Neural cell (in vitro differentiated cells): ENCODE measurements around the gene CTNNA2.

Source experiments
- EP300 ChIP-seq: fragments of 450-650 bp; conservative IDR thresholded peaks from 2 replicates; pipeline ENCODE4 v1.6.1; 2014; ENCODE audit warnings: antibody characterized with exemption, mild to moderate bottlenecking, moderate library complexity; ENCODE audit not compliant: poor library complexity, severe bottlenecking
- EZH2 ChIP-seq: fragments of 200-600, 300-800 bp; shearing (Covaris generic), sonication (generic); IDR thresholded peaks from 2 replicates; pipeline ENCODE4 v1.6.1; 2014; ENCODE audit warnings: antibody characterized with exemption, low read length, borderline replicate concordance, mild to moderate bottlenecking; ENCODE audit not compliant: insufficient read depth, poor library complexity, severe bottlenecking
- POLR2AphosphoS5 ChIP-seq: IDR thresholded peaks from 2 replicates; pipeline ENCODE4 v1.6.1; 2012
- RAD21 ChIP-seq: fragments of 450-650 bp; conservative IDR thresholded peaks from 2 replicates; pipeline ENCODE4 v1.6.1; 2014; ENCODE audit warnings: antibody characterized with exemption, mild to moderate bottlenecking, moderate library complexity
- SMC3 ChIP-seq: fragments of 450-650 bp; conservative IDR thresholded peaks from 2 replicates; pipeline ENCODE4 v1.6.1; 2014; ENCODE audit warnings: antibody characterized with exemption, mild to moderate bottlenecking, moderate library complexity; ENCODE audit not compliant: poor library complexity
- TAF1 ChIP-seq: IDR thresholded peaks from 2 replicates; pipeline ENCODE4 v1.6.1; 2012; ENCODE audit warnings: low read depth
- TF ChIP-seq, protein P1 (sequence below): fragments of 450-650 bp; IDR thresholded peaks from 2 replicates; pipeline ENCODE4 v1.5.1; 2014; ENCODE audit warnings: antibody characterized with exemption, mild to moderate bottlenecking, moderate library complexity; ENCODE audit not compliant: poor library complexity, severe bottlenecking
- TF ChIP-seq, protein P2 (sequence below): IDR thresholded peaks from 2 replicates; pipeline ENCODE4 v1.6.1; 2012; ENCODE audit warnings: borderline replicate concordance

- TF ChIP-seq, protein P1, sequence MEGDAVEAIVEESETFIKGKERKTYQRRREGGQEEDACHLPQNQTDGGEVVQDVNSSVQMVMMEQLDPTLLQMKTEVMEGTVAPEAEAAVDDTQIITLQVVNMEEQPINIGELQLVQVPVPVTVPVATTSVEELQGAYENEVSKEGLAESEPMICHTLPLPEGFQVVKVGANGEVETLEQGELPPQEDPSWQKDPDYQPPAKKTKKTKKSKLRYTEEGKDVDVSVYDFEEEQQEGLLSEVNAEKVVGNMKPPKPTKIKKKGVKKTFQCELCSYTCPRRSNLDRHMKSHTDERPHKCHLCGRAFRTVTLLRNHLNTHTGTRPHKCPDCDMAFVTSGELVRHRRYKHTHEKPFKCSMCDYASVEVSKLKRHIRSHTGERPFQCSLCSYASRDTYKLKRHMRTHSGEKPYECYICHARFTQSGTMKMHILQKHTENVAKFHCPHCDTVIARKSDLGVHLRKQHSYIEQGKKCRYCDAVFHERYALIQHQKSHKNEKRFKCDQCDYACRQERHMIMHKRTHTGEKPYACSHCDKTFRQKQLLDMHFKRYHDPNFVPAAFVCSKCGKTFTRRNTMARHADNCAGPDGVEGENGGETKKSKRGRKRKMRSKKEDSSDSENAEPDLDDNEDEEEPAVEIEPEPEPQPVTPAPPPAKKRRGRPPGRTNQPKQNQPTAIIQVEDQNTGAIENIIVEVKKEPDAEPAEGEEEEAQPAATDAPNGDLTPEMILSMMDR: no peak
- TF ChIP-seq TAF1 (no peak), RAD21 (no peak), EP300 (no peak), SMC3 (no peak), EZH2 (no peak), POLR2AphosphoS5 (no peak)
- TF ChIP-seq, protein P2, sequence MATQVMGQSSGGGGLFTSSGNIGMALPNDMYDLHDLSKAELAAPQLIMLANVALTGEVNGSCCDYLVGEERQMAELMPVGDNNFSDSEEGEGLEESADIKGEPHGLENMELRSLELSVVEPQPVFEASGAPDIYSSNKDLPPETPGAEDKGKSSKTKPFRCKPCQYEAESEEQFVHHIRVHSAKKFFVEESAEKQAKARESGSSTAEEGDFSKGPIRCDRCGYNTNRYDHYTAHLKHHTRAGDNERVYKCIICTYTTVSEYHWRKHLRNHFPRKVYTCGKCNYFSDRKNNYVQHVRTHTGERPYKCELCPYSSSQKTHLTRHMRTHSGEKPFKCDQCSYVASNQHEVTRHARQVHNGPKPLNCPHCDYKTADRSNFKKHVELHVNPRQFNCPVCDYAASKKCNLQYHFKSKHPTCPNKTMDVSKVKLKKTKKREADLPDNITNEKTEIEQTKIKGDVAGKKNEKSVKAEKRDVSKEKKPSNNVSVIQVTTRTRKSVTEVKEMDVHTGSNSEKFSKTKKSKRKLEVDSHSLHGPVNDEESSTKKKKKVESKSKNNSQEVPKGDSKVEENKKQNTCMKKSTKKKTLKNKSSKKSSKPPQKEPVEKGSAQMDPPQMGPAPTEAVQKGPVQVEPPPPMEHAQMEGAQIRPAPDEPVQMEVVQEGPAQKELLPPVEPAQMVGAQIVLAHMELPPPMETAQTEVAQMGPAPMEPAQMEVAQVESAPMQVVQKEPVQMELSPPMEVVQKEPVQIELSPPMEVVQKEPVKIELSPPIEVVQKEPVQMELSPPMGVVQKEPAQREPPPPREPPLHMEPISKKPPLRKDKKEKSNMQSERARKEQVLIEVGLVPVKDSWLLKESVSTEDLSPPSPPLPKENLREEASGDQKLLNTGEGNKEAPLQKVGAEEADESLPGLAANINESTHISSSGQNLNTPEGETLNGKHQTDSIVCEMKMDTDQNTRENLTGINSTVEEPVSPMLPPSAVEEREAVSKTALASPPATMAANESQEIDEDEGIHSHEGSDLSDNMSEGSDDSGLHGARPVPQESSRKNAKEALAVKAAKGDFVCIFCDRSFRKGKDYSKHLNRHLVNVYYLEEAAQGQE: no peak
Observed at GRCh38 chr2:79649531-79649930, 136.7 kb downstream of the CTNNA2 start.
